WTC11 (cell line): ENCODE data around the gene TRIM10.

Source experiments
- AFF4 ChIP-seq: sonication (generic); formaldehyde crosslinking; IDR thresholded peaks from 2 replicates; pipeline ENCODE4 v1.8.1; 2023; ENCODE audit warnings: mild to moderate bottlenecking, missing genetic modification reagents, borderline replicate concordance
- CREB1 ChIP-seq: sonication (generic); formaldehyde crosslinking; IDR thresholded peaks from 2 replicates; pipeline ENCODE4 v1.8.0; 2023; ENCODE audit warnings: mild to moderate bottlenecking, missing genetic modification reagents
- CREM ChIP-seq: sonication (generic); formaldehyde crosslinking; IDR thresholded peaks from 2 replicates; pipeline ENCODE4 v1.8.1; 2022; ENCODE audit warnings: mild to moderate bottlenecking, missing genetic modification reagents, moderate library complexity
- CTCF ChIP-seq: fragments of 200-600 bp; IDR thresholded peaks from 2 replicates; pipeline ENCODE4 v1.8.0; 2022; ENCODE audit warnings: antibody characterized with exemption
- FOXJ3 ChIP-seq: sonication (generic); formaldehyde crosslinking; IDR thresholded peaks from 2 replicates; pipeline ENCODE4 v1.9.0; 2021; ENCODE audit warnings: missing genetic modification reagents, mild to moderate bottlenecking, borderline replicate concordance
- GRHL2 ChIP-seq: fragments of 250-450 bp; sonication (Bioruptor Pico); IDR thresholded peaks from 2 replicates; pipeline ENCODE4 v1.8.0; 2022; ENCODE audit warnings: mild to moderate bottlenecking, moderate library complexity; ENCODE audit not compliant: insufficient replicate concordance, severe bottlenecking
- OVOL2 ChIP-seq: fragments of 250-450 bp; sonication (Bioruptor Pico); IDR thresholded peaks from 2 replicates; pipeline ENCODE4 v1.9.0; 2021; ENCODE audit warnings: mild to moderate bottlenecking, borderline replicate concordance
- TEAD4 ChIP-seq: sonication (generic); formaldehyde crosslinking; IDR thresholded peaks from 2 replicates; pipeline ENCODE4 v1.8.0; 2022; ENCODE audit warnings: mild to moderate bottlenecking, missing genetic modification reagents

GRCh38 chr6:30196376-30196775 lies 35.4 kb upstream of the TRIM10 start:
- TF ChIP-seq CTCF (no peak), CREM (CRISPR knock-in tag) (no peak), FOXJ3 (CRISPR knock-in tag) (no peak), AFF4 (no peak), CREB1 (CRISPR knock-in tag) (no peak), TEAD4 (no peak), GRHL2 (CRISPR knock-in tag) (no peak), OVOL2 (CRISPR knock-in tag) (no peak)
